Measurements from ENCODE around the gene ZNF512B.

DNA sequence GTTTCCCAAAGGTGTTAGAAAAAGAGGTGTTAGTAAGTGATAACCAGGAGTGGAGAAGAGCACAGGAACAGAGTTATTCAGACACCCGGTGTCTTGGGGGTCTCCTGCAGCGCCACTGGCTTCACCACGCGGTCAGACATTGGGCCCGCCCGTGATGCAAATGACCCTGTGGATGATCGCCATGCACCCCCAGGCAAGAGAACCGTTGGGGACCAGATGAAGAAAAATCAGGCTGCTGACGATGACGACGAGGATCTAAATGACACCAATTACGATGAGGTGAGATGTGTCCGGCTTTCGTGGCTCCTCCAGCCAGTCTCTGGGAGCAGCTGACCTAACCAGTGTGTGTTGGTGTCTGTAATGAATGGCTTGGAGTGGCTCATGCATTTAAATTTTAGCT lies 13.2 kb upstream of the ZNF512B start:
- TF ChIP-seq, protein P1, sequence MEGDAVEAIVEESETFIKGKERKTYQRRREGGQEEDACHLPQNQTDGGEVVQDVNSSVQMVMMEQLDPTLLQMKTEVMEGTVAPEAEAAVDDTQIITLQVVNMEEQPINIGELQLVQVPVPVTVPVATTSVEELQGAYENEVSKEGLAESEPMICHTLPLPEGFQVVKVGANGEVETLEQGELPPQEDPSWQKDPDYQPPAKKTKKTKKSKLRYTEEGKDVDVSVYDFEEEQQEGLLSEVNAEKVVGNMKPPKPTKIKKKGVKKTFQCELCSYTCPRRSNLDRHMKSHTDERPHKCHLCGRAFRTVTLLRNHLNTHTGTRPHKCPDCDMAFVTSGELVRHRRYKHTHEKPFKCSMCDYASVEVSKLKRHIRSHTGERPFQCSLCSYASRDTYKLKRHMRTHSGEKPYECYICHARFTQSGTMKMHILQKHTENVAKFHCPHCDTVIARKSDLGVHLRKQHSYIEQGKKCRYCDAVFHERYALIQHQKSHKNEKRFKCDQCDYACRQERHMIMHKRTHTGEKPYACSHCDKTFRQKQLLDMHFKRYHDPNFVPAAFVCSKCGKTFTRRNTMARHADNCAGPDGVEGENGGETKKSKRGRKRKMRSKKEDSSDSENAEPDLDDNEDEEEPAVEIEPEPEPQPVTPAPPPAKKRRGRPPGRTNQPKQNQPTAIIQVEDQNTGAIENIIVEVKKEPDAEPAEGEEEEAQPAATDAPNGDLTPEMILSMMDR (IDR thresholded peaks at IDR 0.05), result no peak
- no peak for TF ChIP-seq POLR2A (IDR thresholded peaks at IDR 0.05)

All from Peyer's patch (tissue), 4 donors.